ENCODE measurements around the gene ALG8.

GRCh38 chr11:78072455-78072854 is 67.0 kb downstream of the ALG8 start:
- TF ChIP-seq CTCF (IDR thresholded peaks at IDR 0.05; ENCODE audit: insufficient read depth, low read depth, low read length) (no peak), EZH2 (IDR thresholded peaks at IDR 0.05; ENCODE audit: insufficient read depth, low read length) (no peak)
